Measurements from ENCODE around the gene PRDX5. TPM values are rescaled to one million over a fixed set of nuclear protein-coding genes. Genes with fewer than 3 reads are reported as not detected.

Gene PRDX5
- total RNA-seq, 1 experiment from 2014 or later: 267 TPM

MicroRNA genes within 50 kb of the gene (microRNA counts, 767-probe panel; counts per million panel counts)
- microRNA hsa-miR-1237: not detected

Small RNAs within 50 kb of the gene (microRNA-seq; reads per million reads assigned to microRNA genes)
- gene MIR1237 (ENCODE audit: borderline number of aligned reads) (4.0 reads per million, percentile 4 among the genes with 10 or more reads in this experiment), gene MIR7155 (ENCODE audit: borderline number of aligned reads) (1.6 reads per million)

Other genes with a start within 250 kb of the PRDX5 start
- gene MACROD1, start 152.0 kb upstream of the PRDX5 start, total RNA-seq (2021; ENCODE audit: unreplicated experiment): 61.1 TPM
- gene STIP1, start 131.9 kb upstream of the PRDX5 start, total RNA-seq (2021; ENCODE audit: unreplicated experiment): 336 TPM
- gene FERMT3, start 111.4 kb upstream of the PRDX5 start, total RNA-seq (2021; ENCODE audit: unreplicated experiment): 4.3 TPM
- gene TRPT1, start 91.9 kb upstream of the PRDX5 start, total RNA-seq (2021; ENCODE audit: unreplicated experiment): 43.2 TPM
- gene NUDT22, start 91.8 kb upstream of the PRDX5 start, total RNA-seq (2021; ENCODE audit: unreplicated experiment): 70.9 TPM
- 25.8 TPM for gene DNAJC4, start 87.6 kb upstream of the PRDX5 start, total RNA-seq (2021; ENCODE audit: unreplicated experiment)
- 47.5 TPM for gene VEGFB, start 83.5 kb upstream of the PRDX5 start, total RNA-seq (2021; ENCODE audit: unreplicated experiment)
- gene FKBP2, start 77.0 kb upstream of the PRDX5 start, total RNA-seq (2021; ENCODE audit: unreplicated experiment): 69.2 TPM
- gene PPP1R14B, start 71.2 kb upstream of the PRDX5 start, total RNA-seq (2021; ENCODE audit: unreplicated experiment): 332 TPM
- gene PLCB3, start 66.6 kb upstream of the PRDX5 start, total RNA-seq (2021; ENCODE audit: unreplicated experiment): 106 TPM
- 51.9 TPM for gene BAD, start 33.5 kb upstream of the PRDX5 start, total RNA-seq (2021; ENCODE audit: unreplicated experiment)
- 24.4 TPM for gene GPR137, start 32.3 kb upstream of the PRDX5 start, total RNA-seq (2021; ENCODE audit: unreplicated experiment)
- not detected for gene KCNK4, start 26.8 kb upstream of the PRDX5 start, total RNA-seq (2021; ENCODE audit: unreplicated experiment)
- gene CATSPERZ, start 17.8 kb upstream of the PRDX5 start, total RNA-seq (2021; ENCODE audit: unreplicated experiment): 1.7 TPM
- 62.7 TPM for gene ESRRA, start 12.6 kb upstream of the PRDX5 start, total RNA-seq (2021; ENCODE audit: unreplicated experiment)
- gene TRMT112, start 562 bp upstream of the PRDX5 start, total RNA-seq (2021; ENCODE audit: unreplicated experiment): 328 TPM
- 14.7 TPM for gene CCDC88B, start 22.1 kb downstream of the PRDX5 start, total RNA-seq (2021; ENCODE audit: unreplicated experiment)
- gene RPS6KA4, start 41.0 kb downstream of the PRDX5 start, total RNA-seq (2021; ENCODE audit: unreplicated experiment): 67.3 TPM
- gene SLC22A11, start 237.8 kb downstream of the PRDX5 start, total RNA-seq (2021; ENCODE audit: unreplicated experiment): not detected

Measured in HCT116 (cell line).